ENCODE measurements around the gene PPP1R3G. TPM values are rescaled to one million over a fixed set of nuclear protein-coding genes. Genes with fewer than 3 reads are reported as not detected.

The PPP1R3G gene
- total RNA-seq, 2 donors from 2014 or later = not detected

GRCh38 chr6:5095236-5095635 is 10.1 kb downstream of the PPP1R3G start:
- Histone ChIP-seq H3K9ac (ENCODE audit: extremely low read depth, low read length, poor library complexity, severe bottlenecking) (no peak overlapping the region), H3K36me3 (ENCODE audit: control insufficient read depth, insufficient read depth, low read length) (no peaks in the 10 kb centered on the region), H3K4me3 (ENCODE audit: low read length) (no peak overlapping the region), H3K4me1 (ENCODE audit: control insufficient read depth, insufficient read depth, low read length) (no peaks in the 10 kb centered on the region), H3K27ac (ENCODE audit: low read depth, low read length) (no peak overlapping the region), H3K27me3 (ENCODE audit: control insufficient read depth, insufficient read depth, low read length, poor library complexity, severe bottlenecking) (peaks cover 5% of the 10 kb centered on the region), H3K9me3 (ENCODE audit: control insufficient read depth, low read length) (no peaks in the 10 kb centered on the region)
- Mint-ChIP-seq H3K36me3 (ENCODE audit: low read depth) (no peaks in the 10 kb centered on the region), H3K4me1 (no peaks in the 10 kb centered on the region), H3K9me3 (no peaks in the 10 kb centered on the region), H3K27ac (no peak overlapping the region), H3K27me3 (ENCODE audit: insufficient read depth) (peaks cover 11% of the 10 kb centered on the region), H3K4me3 (no peak overlapping the region)
- TF ChIP-seq CTCF (conservative IDR thresholded peaks at IDR 0.05) = no peak
- DNase-seq = no peak
- 74 to 89% methylated on average over 3 of the region's 3 CpGs for WGBS, 2 experiments (ENCODE audit: insufficient coverage in 1 of 2, insufficient read length in 1 of 2)

GRCh38 chr6:5096482-5096881 is 11.3 kb downstream of the PPP1R3G start:
- H3K36me3 Mint-ChIP-seq (ENCODE audit: low read depth) = no peaks in the 10 kb centered on the region
- H3K4me3 Mint-ChIP-seq = no peak overlapping the region
- Histone ChIP-seq H3K4me3 (ENCODE audit: low read length) (no peak overlapping the region), H3K9me3 (ENCODE audit: control insufficient read depth, low read length) (no peaks in the 10 kb centered on the region), H3K36me3 (ENCODE audit: control insufficient read depth, insufficient read depth, low read length) (no peaks in the 10 kb centered on the region), H3K4me1 (ENCODE audit: control insufficient read depth, insufficient read depth, low read length) (no peaks in the 10 kb centered on the region), H3K27ac (ENCODE audit: low read depth, low read length) (no peak overlapping the region), H3K27me3 (ENCODE audit: control insufficient read depth, insufficient read depth, low read length, poor library complexity, severe bottlenecking) (no peaks in the 10 kb centered on the region), H3K9ac (ENCODE audit: extremely low read depth, low read length, poor library complexity, severe bottlenecking) (no peak overlapping the region)
- H3K27ac Mint-ChIP-seq = no peak overlapping the region
- no peaks in the 10 kb centered on the region for H3K4me1 Mint-ChIP-seq
- DNase-seq = no peak
- 79 to 89% methylated on average over 2 of the region's 2 CpGs for WGBS, 2 experiments (ENCODE audit: insufficient coverage in 1 of 2, insufficient read length in 1 of 2)
- H3K27me3 Mint-ChIP-seq (ENCODE audit: insufficient read depth) = peaks cover 8% of the 10 kb centered on the region
- H3K9me3 Mint-ChIP-seq = no peaks in the 10 kb centered on the region
- no peak for TF ChIP-seq CTCF (conservative IDR thresholded peaks at IDR 0.05)

GRCh38 chr6:5098501-5099270 is 13.5 kb downstream of the PPP1R3G start:
- Histone ChIP-seq H3K27me3 (ENCODE audit: control insufficient read depth, insufficient read depth, low read length, poor library complexity, severe bottlenecking) (no peaks in the 10 kb centered on the region), H3K9me3 (ENCODE audit: control insufficient read depth, low read length) (no peaks in the 10 kb centered on the region), H3K27ac (ENCODE audit: low read depth, low read length) (no peak overlapping the region), H3K36me3 (ENCODE audit: control insufficient read depth, insufficient read depth, low read length) (no peaks in the 10 kb centered on the region), H3K4me3 (ENCODE audit: low read length) (no peak overlapping the region), H3K4me1 (ENCODE audit: control insufficient read depth, insufficient read depth, low read length) (no peaks in the 10 kb centered on the region), H3K9ac (ENCODE audit: extremely low read depth, low read length, poor library complexity, severe bottlenecking) (no peak overlapping the region)
- WGBS, 2 experiments (ENCODE audit: insufficient coverage in 1 of 2, insufficient read length in 1 of 2) = 93 to 97% methylated on average over 7 to 14 of the region's 14 CpGs
- H3K4me3 Mint-ChIP-seq = no peak overlapping the region
- no peak for TF ChIP-seq CTCF (conservative IDR thresholded peaks at IDR 0.05)
- H3K4me1 Mint-ChIP-seq = no peaks in the 10 kb centered on the region
- H3K27ac Mint-ChIP-seq = no peak overlapping the region
- H3K27me3 Mint-ChIP-seq (ENCODE audit: insufficient read depth) = peaks cover 5% of the 10 kb centered on the region
- H3K9me3 Mint-ChIP-seq = no peaks in the 10 kb centered on the region
- no peak for DNase-seq
- H3K36me3 Mint-ChIP-seq (ENCODE audit: low read depth) = no peaks in the 10 kb centered on the region
